ENCODE results near the gene SLC5A6.
"Not testable (repeated sequence)": the region's sequence is repeated elsewhere in the genome, so short reads cannot be mapped to it uniquely, and the experiment has no call there.

The SLC5A6 gene

GRCh38 chr2:27203741-27204140, 8.3 kb downstream of the SLC5A6 start:
- H3K27me3 Mint-ChIP-seq (ENCODE audit: low read depth), result no peaks in the 10 kb centered on the region
- H3K27ac Mint-ChIP-seq, result peak overlapping the region; percentile 19
- peaks cover 14% of the 10 kb centered on the region for H3K4me1 Mint-ChIP-seq (ENCODE audit: low read depth)
- H3K36me3 Mint-ChIP-seq (ENCODE audit: low read depth), result peaks cover 25% of the 10 kb centered on the region
- no peak overlapping the region for H3K4me3 Mint-ChIP-seq
- no peaks in the 10 kb centered on the region for H3K9me3 Mint-ChIP-seq

- H3K4me3 Mint-ChIP-seq, result no peak overlapping the region
- no peaks in the 10 kb centered on the region for H3K9me3 Mint-ChIP-seq
- no peak overlapping the region for H3K27ac Mint-ChIP-seq
- peaks cover 21% of the 10 kb centered on the region for H3K36me3 Mint-ChIP-seq (ENCODE audit: low read depth)
- peaks cover 9% of the 10 kb centered on the region for H3K4me1 Mint-ChIP-seq (ENCODE audit: low read depth)
- no peaks in the 10 kb centered on the region for H3K27me3 Mint-ChIP-seq (ENCODE audit: low read depth)
Measured at GRCh38 chr2:27202854-27203253, 9.2 kb downstream of the SLC5A6 start.

DNA sequence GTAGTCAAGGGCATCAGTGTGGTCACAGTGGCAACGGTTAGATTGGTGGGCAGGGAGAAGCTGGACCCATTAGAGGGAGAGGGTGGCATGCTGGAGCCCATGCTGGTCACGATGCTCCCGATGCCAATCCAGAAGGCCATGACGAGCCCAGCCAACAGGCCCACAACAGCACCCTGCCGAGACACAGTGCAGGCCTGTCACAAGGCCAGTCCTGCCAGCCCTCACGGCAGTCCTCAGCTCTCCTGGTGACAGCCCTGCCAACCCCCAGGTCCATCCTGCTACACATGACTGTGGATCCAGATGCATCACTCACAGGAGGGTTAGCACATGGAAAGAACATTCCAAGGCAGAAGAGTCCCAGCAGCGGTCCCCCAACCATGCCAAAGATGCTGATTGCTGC, 10.4 kb downstream of the SLC5A6 start:
- H3K36me3 Mint-ChIP-seq (ENCODE audit: low read depth), result peaks cover 18% of the 10 kb centered on the region
- peaks cover 9% of the 10 kb centered on the region for H3K4me1 Mint-ChIP-seq (ENCODE audit: low read depth)
- H3K27me3 Mint-ChIP-seq (ENCODE audit: low read depth), result no peaks in the 10 kb centered on the region
- H3K9me3 Mint-ChIP-seq, result no peaks in the 10 kb centered on the region
- no peak overlapping the region for H3K27ac Mint-ChIP-seq
- H3K4me3 Mint-ChIP-seq, result no peak overlapping the region

- no peak overlapping the region for H3K27ac Mint-ChIP-seq
- H3K4me1 Mint-ChIP-seq (ENCODE audit: low read depth), result peaks cover under 1% of the 10 kb centered on the region
- no peak overlapping the region for H3K4me3 Mint-ChIP-seq
- H3K36me3 Mint-ChIP-seq (ENCODE audit: low read depth), result peaks cover 9% of the 10 kb centered on the region
- no peaks in the 10 kb centered on the region for H3K9me3 Mint-ChIP-seq
- no peaks in the 10 kb centered on the region for H3K27me3 Mint-ChIP-seq (ENCODE audit: low read depth)
Measured at GRCh38 chr2:27199241-27199640, 12.8 kb downstream of the SLC5A6 start.

GRCh38 chr2:27198627-27199026, 13.4 kb downstream of the SLC5A6 start:
- Mint-ChIP-seq H3K9me3 (no peaks in the 10 kb centered on the region), H3K27me3 (ENCODE audit: low read depth) (no peaks in the 10 kb centered on the region), H3K27ac (no peak overlapping the region), H3K36me3 (ENCODE audit: low read depth) (peaks cover 9% of the 10 kb centered on the region), H3K4me1 (ENCODE audit: low read depth) (no peaks in the 10 kb centered on the region), H3K4me3 (no peak overlapping the region)

DNA sequence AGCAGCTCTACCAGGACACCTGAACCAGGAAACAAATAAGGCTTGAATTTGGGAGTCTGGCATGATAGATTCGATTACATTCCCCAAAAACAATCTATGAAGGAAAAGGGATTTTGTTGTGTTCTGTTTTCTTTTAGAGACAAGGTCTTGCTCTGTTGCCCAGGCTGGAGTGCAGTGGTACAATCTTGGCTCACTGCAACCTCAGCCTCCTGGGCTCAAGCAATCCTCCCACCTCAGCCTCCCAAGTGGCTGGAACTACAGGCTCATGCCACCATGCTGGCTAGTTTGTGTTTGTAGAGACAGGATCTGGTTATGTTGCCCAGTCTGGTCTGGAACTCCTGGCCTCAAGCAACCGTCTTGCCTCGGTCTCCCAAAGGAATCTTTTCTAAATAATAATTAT, 14.0 kb downstream of the SLC5A6 start:
- H3K4me1 Mint-ChIP-seq (ENCODE audit: low read depth); H3K36me3 Mint-ChIP-seq (ENCODE audit: low read depth); H3K27me3 Mint-ChIP-seq (ENCODE audit: low read depth); H3K4me3 Mint-ChIP-seq; H3K9me3 Mint-ChIP-seq; H3K27ac Mint-ChIP-seq: not testable (repeated sequence)

DNA sequence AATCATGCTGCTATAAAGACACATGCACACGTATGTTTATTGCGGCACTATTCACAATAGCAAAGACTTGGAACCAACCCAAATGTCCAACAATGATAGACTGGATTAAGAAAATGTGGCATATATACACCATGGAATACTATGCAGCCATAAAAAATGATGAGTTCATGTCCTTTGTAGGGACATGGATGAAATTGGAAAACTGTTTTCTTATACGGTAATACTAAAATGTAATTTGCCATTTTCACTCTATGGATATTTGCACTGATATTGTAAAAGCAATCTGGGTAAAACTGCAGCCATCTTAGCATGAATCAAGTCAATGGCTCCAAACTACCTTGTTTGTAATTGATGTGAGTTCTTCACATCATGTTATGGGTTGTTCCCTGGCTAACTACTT, 16.3 kb downstream of the SLC5A6 start:
- not testable (repeated sequence) for H3K4me3 Mint-ChIP-seq; H3K27ac Mint-ChIP-seq; H3K9me3 Mint-ChIP-seq; H3K27me3 Mint-ChIP-seq (ENCODE audit: low read depth); H3K4me1 Mint-ChIP-seq (ENCODE audit: low read depth); H3K36me3 Mint-ChIP-seq (ENCODE audit: low read depth)

- Mint-ChIP-seq H3K36me3 (ENCODE audit: low read depth) (peaks cover 2% of the 10 kb centered on the region), H3K27ac (no peak overlapping the region), H3K9me3 (no peaks in the 10 kb centered on the region), H3K27me3 (ENCODE audit: low read depth) (no peaks in the 10 kb centered on the region), H3K4me1 (ENCODE audit: low read depth) (no peaks in the 10 kb centered on the region), H3K4me3 (no peak overlapping the region)
Measured at GRCh38 chr2:27194538-27195354, 17.3 kb downstream of the SLC5A6 start.

GRCh38 chr2:27191070-27191829, 20.8 kb downstream of the SLC5A6 start:
- H3K27ac Mint-ChIP-seq, result no peak overlapping the region
- H3K36me3 Mint-ChIP-seq (ENCODE audit: low read depth), result no peaks in the 10 kb centered on the region
- no peak overlapping the region for H3K4me3 Mint-ChIP-seq
- H3K9me3 Mint-ChIP-seq, result no peaks in the 10 kb centered on the region
- peaks cover 3% of the 10 kb centered on the region for H3K27me3 Mint-ChIP-seq (ENCODE audit: low read depth)
- no peaks in the 10 kb centered on the region for H3K4me1 Mint-ChIP-seq (ENCODE audit: low read depth)

DNA sequence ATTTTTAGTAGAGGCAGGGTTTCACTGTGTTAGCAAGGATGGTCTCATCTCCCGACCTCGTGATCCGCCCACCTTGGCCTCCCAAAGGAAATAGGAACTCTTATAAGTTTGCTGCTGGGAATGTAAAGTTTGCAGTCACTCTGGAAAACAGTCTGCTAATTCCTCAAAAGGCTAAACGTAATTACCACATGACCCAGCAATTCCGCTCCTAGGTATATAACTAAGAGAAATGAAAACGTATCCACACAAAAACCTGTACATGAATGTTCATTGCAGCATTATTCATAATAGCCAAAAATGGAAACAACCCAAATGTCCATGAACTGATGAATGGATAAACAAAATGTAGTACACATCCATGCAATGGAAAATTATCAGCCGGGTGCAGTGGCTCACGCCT, 22.1 kb downstream of the SLC5A6 start:
- Mint-ChIP-seq H3K9me3 (no peaks in the 10 kb centered on the region), H3K36me3 (ENCODE audit: low read depth) (no peaks in the 10 kb centered on the region), H3K4me3 (no peak overlapping the region), H3K27ac (no peak overlapping the region), H3K27me3 (ENCODE audit: low read depth) (peaks cover 3% of the 10 kb centered on the region), H3K4me1 (ENCODE audit: low read depth) (no peaks in the 10 kb centered on the region)

DNA sequence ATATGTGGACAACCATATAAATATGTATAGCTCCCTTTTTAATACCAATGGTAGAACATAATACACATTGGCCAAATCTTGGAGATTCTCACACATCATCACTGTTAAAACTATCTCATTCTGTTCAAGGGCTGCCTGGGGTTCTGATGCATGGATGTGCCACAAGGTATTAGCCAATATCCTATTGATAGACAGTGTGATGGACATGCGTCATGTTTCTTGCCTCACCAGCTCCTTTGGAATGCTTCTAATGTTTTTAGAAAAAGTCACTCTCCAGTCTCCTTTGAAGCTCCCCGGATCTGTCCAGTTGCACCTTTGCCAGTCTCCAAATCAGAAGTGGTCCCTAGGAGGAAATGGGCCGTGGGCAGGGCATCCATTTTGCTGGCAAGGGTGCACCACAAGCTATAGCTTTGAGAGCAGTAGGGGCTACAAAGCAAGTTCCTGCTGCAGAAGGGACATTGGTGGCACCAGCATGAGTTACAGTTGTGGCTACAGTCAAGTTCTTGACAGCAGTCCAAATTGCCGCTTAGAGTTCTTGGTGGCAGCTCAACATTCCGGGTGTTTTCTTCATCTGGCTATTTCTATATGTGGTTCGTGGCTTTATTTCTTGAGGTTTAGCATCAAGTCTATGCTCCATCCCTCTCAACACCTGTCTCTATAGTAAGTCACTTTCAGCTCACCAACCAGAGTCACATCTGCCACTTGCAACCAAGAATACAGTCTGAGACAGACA, 25.3 kb downstream of the SLC5A6 start:
- peaks cover 11% of the 10 kb centered on the region for H3K27me3 Mint-ChIP-seq (ENCODE audit: low read depth)
- no peak overlapping the region for H3K4me3 Mint-ChIP-seq
- no peak overlapping the region for H3K27ac Mint-ChIP-seq
- H3K36me3 Mint-ChIP-seq (ENCODE audit: low read depth), result no peaks in the 10 kb centered on the region
- no peaks in the 10 kb centered on the region for H3K9me3 Mint-ChIP-seq
- peaks cover 3% of the 10 kb centered on the region for H3K4me1 Mint-ChIP-seq (ENCODE audit: low read depth)

- Mint-ChIP-seq H3K4me3 (no peak overlapping the region), H3K4me1 (ENCODE audit: low read depth) (peaks cover 3% of the 10 kb centered on the region), H3K27ac (no peak overlapping the region), H3K9me3 (no peaks in the 10 kb centered on the region), H3K36me3 (ENCODE audit: low read depth) (no peaks in the 10 kb centered on the region), H3K27me3 (ENCODE audit: low read depth) (peaks cover 16% of the 10 kb centered on the region)
Measured at GRCh38 chr2:27185331-27186026, 26.6 kb downstream of the SLC5A6 start.

DNA sequence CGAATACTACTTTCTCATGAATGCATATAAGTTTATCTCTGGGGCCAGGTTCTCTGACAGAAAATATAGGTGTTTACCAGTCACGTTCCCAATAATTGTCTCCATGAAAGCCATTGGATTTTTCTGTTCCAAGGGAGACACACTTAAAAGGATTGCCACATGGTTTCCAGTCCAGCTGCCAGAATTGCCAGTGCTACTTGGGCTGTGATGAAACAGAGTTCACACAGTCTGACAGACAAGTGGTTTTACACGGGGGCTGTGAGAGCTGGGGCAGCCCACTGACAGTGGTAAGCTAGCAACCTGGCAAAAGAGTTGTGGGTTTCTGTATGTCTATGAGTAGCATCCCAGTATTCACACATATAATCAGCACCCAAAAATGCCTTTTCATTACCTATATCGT, 28.0 kb downstream of the SLC5A6 start:
- H3K27me3 Mint-ChIP-seq (ENCODE audit: low read depth), result peaks cover 24% of the 10 kb centered on the region
- H3K4me3 Mint-ChIP-seq, result no peak overlapping the region
- no peak overlapping the region for H3K27ac Mint-ChIP-seq
- H3K9me3 Mint-ChIP-seq, result no peaks in the 10 kb centered on the region
- no peaks in the 10 kb centered on the region for H3K36me3 Mint-ChIP-seq (ENCODE audit: low read depth)
- peaks cover 8% of the 10 kb centered on the region for H3K4me1 Mint-ChIP-seq (ENCODE audit: low read depth)

DNA sequence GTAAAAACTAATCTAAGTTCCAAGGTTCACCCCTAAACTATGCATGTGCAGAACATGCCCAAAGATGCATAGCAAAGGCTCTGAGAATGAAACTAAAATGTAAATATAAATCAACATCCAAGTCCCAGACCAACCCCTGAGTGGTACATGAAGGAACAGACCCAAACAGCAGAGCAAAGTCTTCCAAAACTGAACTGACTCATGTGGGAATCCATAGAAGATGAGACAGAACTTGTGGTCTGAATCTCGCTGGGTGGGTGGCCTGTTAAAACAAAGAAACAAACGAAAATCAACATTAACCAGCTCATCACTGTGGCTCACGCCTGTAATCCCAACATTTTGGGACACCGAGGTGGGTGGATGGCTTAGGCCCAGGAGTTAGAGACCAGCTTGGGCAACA, 29.7 kb downstream of the SLC5A6 start:
- peaks cover 28% of the 10 kb centered on the region for H3K27me3 Mint-ChIP-seq (ENCODE audit: low read depth)
- H3K9me3 Mint-ChIP-seq, result no peaks in the 10 kb centered on the region
- H3K4me1 Mint-ChIP-seq (ENCODE audit: low read depth), result peaks cover 8% of the 10 kb centered on the region
- H3K27ac Mint-ChIP-seq, result no peak overlapping the region
- H3K4me3 Mint-ChIP-seq, result no peak overlapping the region
- H3K36me3 Mint-ChIP-seq (ENCODE audit: low read depth), result no peaks in the 10 kb centered on the region
